Upper lobe of right lung (tissue), 1 donor: ENCODE measurements around the gene CKAP5. TPM values are rescaled to one million over a fixed set of nuclear protein-coding genes. Genes with fewer than 3 reads are reported as not detected.
"Not testable (repeated sequence)": the region's sequence is repeated elsewhere in the genome, so short reads cannot be mapped to it uniquely, and the experiment has no call there.

Source experiments
- ATAC-seq: fragments of 200-7000 bp; cut with Tn5 transposase; one replicate; pipeline ENCODE4 v1.9.1; 2020; ENCODE audit warnings: mild to moderate bottlenecking, moderate library complexity
- DNase-seq: peaks from one replicate; pipeline ENCODE4 v3.0.0-alpha.2; 2020
- H3K27ac ChIP-seq: fragments of 200-600 bp; one replicate; pipeline ENCODE4 v1.8.0; 2022
- H3K27me3 ChIP-seq: fragments of 200-600 bp; one replicate; pipeline ENCODE4 v1.8.0; 2022; ENCODE audit warnings: mild to moderate bottlenecking
- H3K36me3 ChIP-seq: fragments of 200-600 bp; one replicate; pipeline ENCODE4 v1.8.0; 2022
- H3K4me1 ChIP-seq: fragments of 200-600 bp; one replicate; pipeline ENCODE4 v1.8.0; 2022
- H3K4me3 ChIP-seq: fragments of 200-600 bp; one replicate; pipeline ENCODE4 v1.8.0; 2022; ENCODE audit warnings: mild to moderate bottlenecking
- H3K9me3 ChIP-seq: fragments of 200-600 bp; one replicate; pipeline ENCODE4 v1.8.0; 2022
- CTCF ChIP-seq: fragments of 200-600 bp; IDR thresholded peaks from one replicate; pipeline ENCODE4 v1.8.0; 2022; ENCODE audit warnings: antibody characterized with exemption
- intact Hi-C: fragments of 100-400 bp; cut with DNase I; formaldehyde crosslinking; loops from one replicate; pipeline ENCODE4 v1.11.0; 2022
- total RNA-seq: library from RNA; stranded (reverse); fragmentation: NEBNext Ultra II Directional; extraction: Animal tissue kit (Norgen Biotek cat#: 25700); gene quantifications from one replicate; pipeline ENCODE4 v1.2.1, GENCODE V29; 2021
- donor health status: DM: no; HTN: yes; CAD: no; lungs with severe emphysema.

CKAP5 gene
- total RNA-seq, 1 donor from 2014 or later: 56.3 TPM

- DNase-seq: no peak
- H3K4me3 ChIP-seq: no peak overlapping the region
- H3K9me3 ChIP-seq: no peaks in the 10 kb centered on the region
- TF ChIP-seq CTCF: peak; percentile 21
- no peak for ATAC-seq
- intact Hi-C loops: no loop called here
- H3K27me3 ChIP-seq: no peaks in the 10 kb centered on the region
- peaks cover 59% of the 10 kb centered on the region for H3K36me3 ChIP-seq
- no peaks in the 10 kb centered on the region for H3K4me1 ChIP-seq
- H3K27ac ChIP-seq: no peak overlapping the region
Observed at GRCh38 chr11:46808799-46809431, 37.2 kb downstream of the CKAP5 start.

- Histone ChIP-seq H3K4me3 (no peak overlapping the region), H3K9me3 (no peaks in the 10 kb centered on the region), H3K4me1 (no peaks in the 10 kb centered on the region), H3K27me3 (no peaks in the 10 kb centered on the region), H3K27ac (no peak overlapping the region), H3K36me3 (peaks cover 52% of the 10 kb centered on the region)
- TF ChIP-seq CTCF: no peak
- DNase-seq (no peak), ATAC-seq (no peak)
- intact Hi-C loops: no loop called here
Observed at GRCh38 chr11:46801694-46802470, 44.2 kb downstream of the CKAP5 start.

- ATAC-seq (no peak), DNase-seq (no peak)
- Histone ChIP-seq H3K36me3 (peaks cover 60% of the 10 kb centered on the region), H3K27ac (no peak overlapping the region), H3K4me1 (no peaks in the 10 kb centered on the region), H3K27me3 (no peaks in the 10 kb centered on the region), H3K4me3 (no peak overlapping the region), H3K9me3 (no peaks in the 10 kb centered on the region)
- intact Hi-C loops: no loop called here
- TF ChIP-seq CTCF: no peak
Observed at GRCh38 chr11:46800177-46800576, 45.9 kb downstream of the CKAP5 start.

DNA sequence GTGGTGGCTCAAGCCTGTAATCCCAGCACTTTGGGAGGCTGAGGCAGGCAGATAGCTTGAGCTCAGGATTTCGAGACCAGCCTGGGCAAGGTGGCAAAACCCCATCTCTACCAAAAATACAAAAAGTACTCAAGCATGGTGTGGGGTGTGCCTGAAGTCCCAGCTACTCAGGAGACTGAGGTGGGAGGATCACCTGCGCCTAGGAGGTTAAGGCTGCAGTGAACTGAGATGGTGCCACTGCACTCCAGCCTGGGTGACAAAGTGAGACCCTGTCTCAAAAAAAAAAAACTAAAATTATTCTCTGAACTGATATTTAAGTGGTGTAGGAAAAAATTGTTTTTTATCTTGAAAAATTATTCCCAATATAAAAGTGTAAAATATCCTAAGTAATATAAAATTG lies 46.4 kb downstream of the CKAP5 start:
- H3K4me1 ChIP-seq, intact Hi-C loops, H3K27ac ChIP-seq, ATAC-seq, H3K4me3 ChIP-seq, H3K9me3 ChIP-seq, DNase-seq, H3K27me3 ChIP-seq: not testable (repeated sequence)
- peaks cover 62% of the 10 kb centered on the region for H3K36me3 ChIP-seq

DNA sequence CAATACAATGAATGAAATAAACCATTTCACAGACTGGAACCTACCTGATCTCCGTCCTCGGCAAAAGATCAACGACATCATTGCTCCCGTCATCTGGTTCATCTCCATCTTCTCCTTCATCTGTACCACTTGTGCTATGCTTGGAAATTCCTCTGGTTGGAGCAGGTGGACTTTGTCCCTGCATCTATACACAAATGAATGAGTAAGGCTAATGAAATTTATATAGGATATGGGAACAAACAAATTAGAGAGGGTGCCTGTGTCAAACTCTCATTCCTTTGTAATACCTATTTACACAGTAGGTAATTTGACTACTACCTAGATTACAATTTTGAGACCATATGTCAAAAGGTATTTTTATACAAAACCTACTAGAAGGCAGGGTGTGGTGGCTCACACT lies 67.7 kb downstream of the CKAP5 start:
- Histone ChIP-seq H3K4me1 (no peaks in the 10 kb centered on the region), H3K4me3 (no peak overlapping the region), H3K36me3 (peaks cover 80% of the 10 kb centered on the region), H3K9me3 (no peaks in the 10 kb centered on the region), H3K27ac (no peak overlapping the region), H3K27me3 (no peaks in the 10 kb centered on the region)
- no peak for TF ChIP-seq CTCF
- DNase-seq (no peak), ATAC-seq (no peak)
- intact Hi-C loops: no loop called here

- H3K27me3 ChIP-seq: no peaks in the 10 kb centered on the region
- H3K36me3 ChIP-seq: peaks cover 73% of the 10 kb centered on the region
- H3K4me3 ChIP-seq: no peak overlapping the region
- no peaks in the 10 kb centered on the region for H3K9me3 ChIP-seq
- no peak for ATAC-seq
- DNase-seq: no peak
- intact Hi-C loops: no loop called here
- no peak for TF ChIP-seq CTCF
- no peak overlapping the region for H3K27ac ChIP-seq
- no peaks in the 10 kb centered on the region for H3K4me1 ChIP-seq
Observed at GRCh38 chr11:46776878-46777277, 69.2 kb downstream of the CKAP5 start.
